CD4-positive, alpha-beta memory T cell (primary cell): ENCODE measurements around the gene WDR47. TPM values are rescaled to one million over a fixed set of nuclear protein-coding genes. Genes with fewer than 3 reads are reported as not detected.
"Not testable (repeated sequence)": the region's sequence is repeated elsewhere in the genome, so short reads cannot be mapped to it uniquely, and the experiment has no call there.

ENCODE experiments used
- CTCF ChIA-PET: fragments of 350-600 bp; sonication (Branson Sonifier 250); formaldehyde crosslinking; loops from one replicate; lab custom pipeline; 2021; ENCODE audit warnings: inconsistent platforms; ENCODE audit not compliant: partially characterized antibody; lab: Charles Lee
- POLR2A ChIA-PET: fragments of 350-600 bp; sonication (Branson Sonifier 250); formaldehyde crosslinking; loops from one replicate; lab custom pipeline; 2021; ENCODE audit not compliant: partially characterized antibody; lab: Charles Lee
- DNase-seq, 5 donors: peaks; one replicate each; pipeline versions ENCODE4 v3.0.0 to v3.0.0-alpha.2; 2020 to 2022; ENCODE audit warnings: mixed read lengths in 1 of 5
- H3K27ac ChIP-seq: one replicate; pipeline ENCODE4 v1.7.0; 2013; ENCODE audit warnings: low read depth, low read length
- H3K27me3 ChIP-seq: 2 replicates; pipeline ENCODE4 v1.7.0; 2013; ENCODE audit warnings: mild to moderate bottlenecking, low read length, moderate library complexity; ENCODE audit not compliant: insufficient read depth
- H3K36me3 ChIP-seq: 2 replicates; pipeline ENCODE4 v1.7.0; 2013; ENCODE audit warnings: mild to moderate bottlenecking, low read length, moderate library complexity; ENCODE audit not compliant: insufficient read depth
- H3K4me1 ChIP-seq: 2 replicates; pipeline ENCODE4 v1.7.0; 2013; ENCODE audit warnings: mild to moderate bottlenecking, low read length, moderate library complexity; ENCODE audit not compliant: insufficient read depth
- H3K4me3 ChIP-seq, 2 donors: one replicate each; pipeline ENCODE4 v1.7.0; 2013; ENCODE audit warnings: low read length in 2 of 2, mild to moderate bottlenecking in 1 of 2
- H3K9me3 ChIP-seq, 2 donors: one replicate each; pipeline ENCODE4 v1.7.0; 2013; ENCODE audit warnings: low read length in 2 of 2, control low read depth in 1 of 2; ENCODE audit not compliant: control insufficient read depth in 1 of 2
- H3K27ac Mint-ChIP-seq, 7 donors: one replicate each; pipeline ENCODE4 v1.8.0; 2020 to 2021; ENCODE audit warnings: mixed read lengths in 7 of 7, mild to moderate bottlenecking in 6 of 7, inconsistent platforms in 3 of 7, moderate library complexity in 3 of 7
- H3K27me3 Mint-ChIP-seq, 2 donors: one replicate each; pipeline ENCODE4 v1.8.0; 2020 to 2021; ENCODE audit warnings: mixed read lengths in 2 of 2
- H3K36me3 Mint-ChIP-seq, 2 donors: one replicate each; pipeline ENCODE4 v1.8.0; 2020 to 2021; ENCODE audit warnings: mixed read lengths in 2 of 2, inconsistent platforms in 1 of 2, mild to moderate bottlenecking in 1 of 2
- H3K4me1 Mint-ChIP-seq, 4 donors: one replicate each; pipeline ENCODE4 v1.8.0; 2020 to 2021; ENCODE audit warnings: mixed read lengths in 4 of 4, mild to moderate bottlenecking in 1 of 4
- H3K4me3 Mint-ChIP-seq, 8 donors: one replicate each; pipeline ENCODE4 v1.8.0; 2020 to 2021; ENCODE audit warnings: mixed read lengths in 8 of 8, mild to moderate bottlenecking in 7 of 8, moderate library complexity in 6 of 8, inconsistent platforms in 3 of 8
- H3K9me3 Mint-ChIP-seq, 8 donors: one replicate each; pipeline ENCODE4 v1.8.0; 2020 to 2021; ENCODE audit warnings: mixed read lengths in 8 of 8, mild to moderate bottlenecking in 5 of 8, inconsistent platforms in 3 of 8, moderate library complexity in 1 of 8
- intact Hi-C: fragments of 100-400 bp; cut with micrococcal nuclease; formaldehyde crosslinking; loops from one replicate; pipeline ENCODE4 v1.15.1; 2023
- polyA plus RNA-seq, 2 donors: library from polyadenylated mRNA; unstranded; fragments of 300-500 nt; fragmentation: Illumina TruSeq; gene quantifications; one replicate each; pipeline ENCODE4 v1.2.3, GENCODE V29; 2021
- total RNA-seq, 2 experiments: library from RNA; stranded (reverse); gene quantifications; one replicate each; pipeline ENCODE4 v1.2.3, GENCODE V29; 2021

The WDR47 gene
- total and polyA plus RNA-seq, 4 experiments from 2014 or later, result 6.3 to 14.1 (median 10.7) TPM

GRCh38 chr1:108936170-108936569, 105.7 kb downstream of the WDR47 start:
- no peaks in the 10 kb centered on the region for H3K27me3 Mint-ChIP-seq
- Histone ChIP-seq H3K9me3 (no peaks in the 10 kb centered on the region), H3K27me3 (no peaks in the 10 kb centered on the region), H3K4me1 (no peaks in the 10 kb centered on the region), H3K36me3 (peaks cover 51% of the 10 kb centered on the region), H3K4me3 (no peak overlapping the region), H3K27ac (no peak overlapping the region)
- no peaks in the 10 kb centered on the region for H3K9me3 Mint-ChIP-seq
- H3K36me3 Mint-ChIP-seq, result peaks cover 33 to 76% of the 10 kb centered on the region in 2 donors
- H3K4me3 Mint-ChIP-seq, result no peak overlapping the region
- ChIA-PET POLR2A (no interaction called here), CTCF (interaction anchor here (1.1 kb wide), 1 partner anchor 177 kb away, joined by 4 read pairs; a partner anchor contains a TSS)
- DNase-seq, result no peak
- intact Hi-C loops, result no loop called here
- no peaks in the 10 kb centered on the region for H3K4me1 Mint-ChIP-seq
- H3K27ac Mint-ChIP-seq, result no peak overlapping the region

DNA sequence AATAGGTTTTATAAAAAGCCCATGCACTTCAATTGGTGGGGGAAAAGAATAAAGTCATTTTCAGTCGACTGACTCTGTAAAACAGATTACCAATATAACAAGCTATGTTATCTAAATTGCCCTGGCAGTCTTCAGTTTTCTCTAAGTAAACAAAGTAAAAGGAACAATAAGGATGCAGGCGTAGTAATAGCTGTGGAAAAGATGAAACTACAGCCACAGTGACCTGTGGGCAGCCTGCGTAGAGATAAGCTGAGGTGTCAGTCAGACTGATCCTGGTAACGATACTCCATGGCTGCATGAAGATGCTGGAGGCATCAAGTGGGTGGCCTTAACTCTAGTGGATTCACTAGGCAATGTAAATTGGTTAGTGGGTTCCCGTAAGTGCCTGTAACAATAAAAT, 108.0 kb downstream of the WDR47 start:
- no peak for DNase-seq
- H3K27me3 ChIP-seq, result no peaks in the 10 kb centered on the region
- H3K9me3 ChIP-seq, result no peaks in the 10 kb centered on the region
- no peak overlapping the region for H3K4me3 ChIP-seq
- H3K4me1 ChIP-seq, result no peaks in the 10 kb centered on the region
- ChIA-PET POLR2A (no interaction called here), CTCF (no interaction called here)
- Mint-ChIP-seq H3K27ac (no peak overlapping the region), H3K27me3 (no peaks in the 10 kb centered on the region), H3K9me3 (no peaks in the 10 kb centered on the region), H3K4me3 (no peak overlapping the region), H3K4me1 (no peaks in the 10 kb centered on the region), H3K36me3 (peaks cover 44 to 77% of the 10 kb centered on the region in 2 donors)
- H3K27ac ChIP-seq, result no peak overlapping the region
- intact Hi-C loops, result no loop called here
- peaks cover 45% of the 10 kb centered on the region for H3K36me3 ChIP-seq

DNA sequence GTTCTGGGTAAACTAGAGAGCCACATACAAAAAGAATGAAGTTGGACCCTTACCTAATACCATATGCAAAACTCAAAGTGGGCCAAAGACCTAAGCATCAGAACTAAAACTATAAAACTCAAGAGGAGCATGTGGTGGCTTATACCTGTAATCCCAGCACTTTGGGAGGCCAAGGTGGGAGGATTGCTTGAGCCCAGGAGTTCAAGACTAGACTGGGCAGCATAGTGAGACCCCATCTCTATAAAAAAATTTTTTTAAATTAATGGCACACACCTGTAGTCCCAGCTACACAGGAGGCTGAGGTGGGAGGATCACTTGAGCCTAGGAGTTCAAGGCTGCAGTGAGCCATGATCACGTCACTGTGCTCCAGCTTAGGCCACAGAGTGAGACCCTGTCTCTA, 114.3 kb downstream of the WDR47 start:
- intact Hi-C loops, DNase-seq, H3K27ac ChIP-seq, H3K9me3 Mint-ChIP-seq, H3K27me3 Mint-ChIP-seq, CTCF ChIA-PET, H3K9me3 ChIP-seq, POLR2A ChIA-PET, H3K4me3 ChIP-seq, H3K4me1 Mint-ChIP-seq, H3K4me1 ChIP-seq, H3K27ac Mint-ChIP-seq, H3K27me3 ChIP-seq, H3K4me3 Mint-ChIP-seq: not testable (repeated sequence)
- H3K36me3 Mint-ChIP-seq, result peaks cover 26 to 42% of the 10 kb centered on the region in 2 donors
- peaks cover 11% of the 10 kb centered on the region for H3K36me3 ChIP-seq

- H3K36me3 ChIP-seq, result peaks cover 11% of the 10 kb centered on the region
- H3K4me1 ChIP-seq, result no peaks in the 10 kb centered on the region
- no peaks in the 10 kb centered on the region for H3K27me3 ChIP-seq
- CTCF ChIA-PET, result no interaction called here
- POLR2A ChIA-PET, result no interaction called here
- H3K27ac ChIP-seq, result no peak overlapping the region
- no peaks in the 10 kb centered on the region for H3K27me3 Mint-ChIP-seq
- H3K27ac Mint-ChIP-seq, result no peak overlapping the region
- no peak overlapping the region for H3K4me3 ChIP-seq
- no peaks in the 10 kb centered on the region for H3K9me3 Mint-ChIP-seq
- peaks cover 18 to 28% of the 10 kb centered on the region in 2 donors for H3K36me3 Mint-ChIP-seq
- intact Hi-C loops, result no loop called here
- no peaks in the 10 kb centered on the region for H3K4me1 Mint-ChIP-seq
- DNase-seq, result no peak
- no peak overlapping the region for H3K4me3 Mint-ChIP-seq
- H3K9me3 ChIP-seq, result no peaks in the 10 kb centered on the region
Measured at GRCh38 chr1:108925920-108926319, 116.0 kb downstream of the WDR47 start.

Other genes starting within 250 kb of the WDR47 start
- not detected for gene AKNAD1, start 185.0 kb downstream of the WDR47 start, total RNA-seq
- gene AKNAD1, start 185.0 kb downstream of the WDR47 start, polyA plus RNA-seq, result not detected
- gene GPSM2, start 165.1 kb downstream of the WDR47 start, total RNA-seq, result 1 to 10 TPM; 1.4 to 1.8 TPM
- gene GPSM2, start 165.1 kb downstream of the WDR47 start, polyA plus RNA-seq, result 1 to 10 TPM in 1 of 2 donors, under 1 TPM in 1; 0.55 to 1.2 TPM
- 10 to 100 TPM; 29.7 to 31.6 TPM for gene CLCC1, start 78.6 kb downstream of the WDR47 start, total RNA-seq
- 10 to 100 TPM; 15.4 to 17.1 TPM for gene CLCC1, start 78.6 kb downstream of the WDR47 start, polyA plus RNA-seq
- gene TAF13, start 33.9 kb upstream of the WDR47 start, total RNA-seq, result 10 to 100 TPM; 12.5 to 14.6 TPM
- gene TAF13, start 33.9 kb upstream of the WDR47 start, polyA plus RNA-seq, result 1 to 10 TPM in 1 of 2 donors, under 1 TPM in 1; 0.68 to 1.3 TPM
- 10 to 100 TPM; 42.9 to 47.9 TPM for gene TMEM167B, start 48.7 kb upstream of the WDR47 start, total RNA-seq
- 10 to 100 TPM; 38.8 to 41.5 TPM for gene TMEM167B, start 48.7 kb upstream of the WDR47 start, polyA plus RNA-seq
- gene ELAPOR1, start 72.0 kb upstream of the WDR47 start, total RNA-seq, result 10 to 100 TPM; 13.7 to 15.4 TPM
- gene ELAPOR1, start 72.0 kb upstream of the WDR47 start, polyA plus RNA-seq, result 10 to 100 TPM; 15.0 to 17.8 TPM
- 100 to 1,000 TPM; 178 to 190 TPM for gene SARS1, start 171.8 kb upstream of the WDR47 start, total RNA-seq
- 100 to 1,000 TPM; 153 to 199 TPM for gene SARS1, start 171.8 kb upstream of the WDR47 start, polyA plus RNA-seq
- gene CELSR2, start 207.4 kb upstream of the WDR47 start, total RNA-seq, result 1 to 10 TPM; 2.6 to 3.1 TPM
- under 1 TPM in 1 of 2 donors, not detected in 1; 0.52 TPM for gene CELSR2, start 207.4 kb upstream of the WDR47 start, polyA plus RNA-seq
- under 1 TPM; 0.17 to 0.28 TPM for gene PSRC1, start 241.0 kb upstream of the WDR47 start, total RNA-seq
- gene PSRC1, start 241.0 kb upstream of the WDR47 start, polyA plus RNA-seq, result under 1 TPM; 0.18 to 0.31 TPM